ENCODE data around the gene SRRM1.
"Not testable (repeated sequence)": the region's sequence is repeated elsewhere in the genome, so short reads cannot be mapped to it uniquely, and the experiment has no call there.

SRRM1 gene

GRCh38 chr1:24648919-24649318 is 5.8 kb downstream of the SRRM1 start:
- DNase-seq: no peak

GRCh38 chr1:24652382-24652781 is 9.3 kb downstream of the SRRM1 start:
- DNase-seq: no peak

- DNase-seq: no peak
These were observed 10.9 kb downstream of the SRRM1 start for GRCh38 chr1:24654010-24654409.

- DNase-seq: no peak
These were observed 12.9 kb downstream of the SRRM1 start for GRCh38 chr1:24656046-24656445.

GRCh38 chr1:24657781-24658180 is 14.7 kb downstream of the SRRM1 start:
- no peak for DNase-seq

GRCh38 chr1:24659166-24659904 is 16.2 kb downstream of the SRRM1 start:
- no peak for DNase-seq

GRCh38 chr1:24659993-24660665 is 17.0 kb downstream of the SRRM1 start:
- no peak for DNase-seq

- DNase-seq: no peak
These were observed 21.5 kb downstream of the SRRM1 start for GRCh38 chr1:24664507-24665033.

- DNase-seq: no peak
These were observed 23.7 kb downstream of the SRRM1 start for GRCh38 chr1:24666794-24667193.

- not testable (repeated sequence) for DNase-seq
These were observed 28.3 kb downstream of the SRRM1 start for GRCh38 chr1:24671372-24671771.

- not testable (repeated sequence) for DNase-seq
These were observed 29.6 kb downstream of the SRRM1 start for GRCh38 chr1:24672686-24673085.

- DNase-seq: no peak
These were observed 30.2 kb downstream of the SRRM1 start for GRCh38 chr1:24673341-24673740.

- peak; percentile 29 for DNase-seq
These were observed 35.3 kb downstream of the SRRM1 start for GRCh38 chr1:24678421-24678820.

- DNase-seq: no peak
These were observed 36.6 kb downstream of the SRRM1 start for GRCh38 chr1:24679725-24680124.

GRCh38 chr1:24683713-24684162 is 40.6 kb downstream of the SRRM1 start:
- DNase-seq: no peak

GRCh38 chr1:24688033-24688432 is 44.9 kb downstream of the SRRM1 start:
- no peak for DNase-seq

- peak; percentile 75 for DNase-seq
These were observed 45.6 kb downstream of the SRRM1 start for GRCh38 chr1:24688621-24689195.

- no peak for DNase-seq
These were observed 47.9 kb downstream of the SRRM1 start for GRCh38 chr1:24691051-24691450.

- no peak for DNase-seq
These were observed 49.4 kb downstream of the SRRM1 start for GRCh38 chr1:24692351-24692980.

- DNase-seq: no peak
These were observed 50.8 kb downstream of the SRRM1 start for GRCh38 chr1:24693827-24694379.

- DNase-seq: no peak
These were observed 51.3 kb downstream of the SRRM1 start for GRCh38 chr1:24694380-24694843.

GRCh38 chr1:24695202-24695974 is 52.3 kb downstream of the SRRM1 start:
- DNase-seq: no peak
